Subcutaneous adipose tissue (tissue), 4 donors: ENCODE data around the gene EEF2K. TPM values are rescaled to one million over a fixed set of nuclear protein-coding genes. Genes with fewer than 3 reads are reported as not detected.

ENCODE experiments used
- CTCF ChIP-seq: fragments of 450-650 bp; IDR thresholded peaks from one replicate; pipeline ENCODE4 v1.5.1; 2016; ENCODE audit warnings: low read depth, mild to moderate bottlenecking, control low read depth, antibody characterized with exemption, moderate library complexity
- total RNA-seq, 4 donors: library from RNA; depleted of rRNA; stranded (reverse); fragments of >200 nt; gene quantifications; one replicate each; pipeline ENCODE4 v1.1.0, GENCODE V29; 2016

The EEF2K gene
- total RNA-seq, 4 donors from 2014 or later, result 24.6 to 55.6 (median 35.7) TPM

- TF ChIP-seq CTCF, result no peak
These were observed 86.2 kb downstream of the EEF2K start for GRCh38 chr16:22292320-22292719.

GRCh38 chr16:22293137-22294106 lies 87.3 kb downstream of the EEF2K start:
- TF ChIP-seq CTCF, result no peak

- no peak for TF ChIP-seq CTCF
These were observed 90.4 kb downstream of the EEF2K start for GRCh38 chr16:22296225-22297113.

GRCh38 chr16:22297114-22297870 lies 91.2 kb downstream of the EEF2K start, which contains the start of gene POLR3E:
Gene POLR3E (plus strand): TSS chr16:22297409. CDS start chr16:22302969, 5,560 bp downstream.
- no peak for TF ChIP-seq CTCF

- no peak for TF ChIP-seq CTCF
These were observed 92.0 kb downstream of the EEF2K start for GRCh38 chr16:22297871-22298733.

GRCh38 chr16:22299036-22299435 lies 93.0 kb downstream of the EEF2K start:
- no peak for TF ChIP-seq CTCF
